ENCODE results near the gene SPEF1.

- no peak for TF ChIP-seq CTCF (IDR thresholded peaks at IDR 0.05; ENCODE audit: poor library complexity)
- no peak for TF ChIP-seq EZH2phosphoT487 (IDR thresholded peaks at IDR 0.05; ENCODE audit: low read depth, severe bottlenecking, unreplicated experiment)
- TF ChIP-seq EZH2 (IDR thresholded peaks at IDR 0.05; ENCODE audit: borderline replicate concordance) = no peak
Measured at GRCh38 chr20:3778976-3779375, 2.3 kb downstream of the SPEF1 start.
